Measurements from ENCODE around the gene IGSF10.
"Not testable (repeated sequence)": the region's sequence is repeated elsewhere in the genome, so short reads cannot be mapped to it uniquely, and the experiment has no call there.

Gene IGSF10, protein sequence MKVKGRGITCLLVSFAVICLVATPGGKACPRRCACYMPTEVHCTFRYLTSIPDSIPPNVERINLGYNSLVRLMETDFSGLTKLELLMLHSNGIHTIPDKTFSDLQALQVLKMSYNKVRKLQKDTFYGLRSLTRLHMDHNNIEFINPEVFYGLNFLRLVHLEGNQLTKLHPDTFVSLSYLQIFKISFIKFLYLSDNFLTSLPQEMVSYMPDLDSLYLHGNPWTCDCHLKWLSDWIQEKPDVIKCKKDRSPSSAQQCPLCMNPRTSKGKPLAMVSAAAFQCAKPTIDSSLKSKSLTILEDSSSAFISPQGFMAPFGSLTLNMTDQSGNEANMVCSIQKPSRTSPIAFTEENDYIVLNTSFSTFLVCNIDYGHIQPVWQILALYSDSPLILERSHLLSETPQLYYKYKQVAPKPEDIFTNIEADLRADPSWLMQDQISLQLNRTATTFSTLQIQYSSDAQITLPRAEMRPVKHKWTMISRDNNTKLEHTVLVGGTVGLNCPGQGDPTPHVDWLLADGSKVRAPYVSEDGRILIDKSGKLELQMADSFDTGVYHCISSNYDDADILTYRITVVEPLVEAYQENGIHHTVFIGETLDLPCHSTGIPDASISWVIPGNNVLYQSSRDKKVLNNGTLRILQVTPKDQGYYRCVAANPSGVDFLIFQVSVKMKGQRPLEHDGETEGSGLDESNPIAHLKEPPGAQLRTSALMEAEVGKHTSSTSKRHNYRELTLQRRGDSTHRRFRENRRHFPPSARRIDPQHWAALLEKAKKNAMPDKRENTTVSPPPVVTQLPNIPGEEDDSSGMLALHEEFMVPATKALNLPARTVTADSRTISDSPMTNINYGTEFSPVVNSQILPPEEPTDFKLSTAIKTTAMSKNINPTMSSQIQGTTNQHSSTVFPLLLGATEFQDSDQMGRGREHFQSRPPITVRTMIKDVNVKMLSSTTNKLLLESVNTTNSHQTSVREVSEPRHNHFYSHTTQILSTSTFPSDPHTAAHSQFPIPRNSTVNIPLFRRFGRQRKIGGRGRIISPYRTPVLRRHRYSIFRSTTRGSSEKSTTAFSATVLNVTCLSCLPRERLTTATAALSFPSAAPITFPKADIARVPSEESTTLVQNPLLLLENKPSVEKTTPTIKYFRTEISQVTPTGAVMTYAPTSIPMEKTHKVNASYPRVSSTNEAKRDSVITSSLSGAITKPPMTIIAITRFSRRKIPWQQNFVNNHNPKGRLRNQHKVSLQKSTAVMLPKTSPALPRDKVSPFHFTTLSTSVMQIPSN (N-terminal part only)

DNA sequence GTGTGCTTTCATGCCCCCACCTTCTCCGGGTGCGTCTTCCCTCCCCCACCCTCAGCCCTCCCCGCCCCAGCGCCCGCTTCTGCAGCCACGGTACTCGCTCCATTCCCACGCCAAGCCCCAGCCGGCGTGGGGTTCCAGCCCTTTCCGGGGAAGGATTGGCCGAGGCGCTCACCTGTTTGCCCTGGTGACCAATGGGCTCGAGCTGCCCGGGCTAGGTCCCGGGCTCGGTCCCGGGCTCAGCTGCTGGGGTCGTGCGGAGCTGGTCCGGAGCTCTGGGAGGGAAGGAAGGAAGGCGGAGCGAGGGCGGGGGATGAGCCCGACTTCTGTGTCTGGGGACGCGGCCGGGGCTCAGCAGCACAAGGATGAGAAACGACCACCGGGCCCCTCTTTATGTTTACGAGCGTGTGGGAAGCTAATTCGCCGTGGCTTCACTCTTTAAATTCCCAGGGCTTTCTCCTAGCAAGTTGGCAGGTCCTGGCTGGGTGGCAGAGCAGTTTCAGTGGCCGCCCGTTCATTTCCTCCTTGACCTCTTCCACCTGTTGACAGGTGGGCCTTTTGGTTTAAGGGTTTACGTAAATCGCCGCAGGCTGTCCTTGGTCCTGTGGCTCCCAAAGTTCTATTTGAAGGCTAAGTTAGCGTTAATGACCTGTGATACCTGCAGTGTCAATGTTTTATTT lies at the start of gene IGSF10:
TSS of gene IGSF10 (minus strand) at position 288 of the 677 bp plus-strand sequence. CDS start 2,352 bp downstream, outside the sequence.
- DNase-seq (ENCODE audit: low read depth) = no peak

DNA sequence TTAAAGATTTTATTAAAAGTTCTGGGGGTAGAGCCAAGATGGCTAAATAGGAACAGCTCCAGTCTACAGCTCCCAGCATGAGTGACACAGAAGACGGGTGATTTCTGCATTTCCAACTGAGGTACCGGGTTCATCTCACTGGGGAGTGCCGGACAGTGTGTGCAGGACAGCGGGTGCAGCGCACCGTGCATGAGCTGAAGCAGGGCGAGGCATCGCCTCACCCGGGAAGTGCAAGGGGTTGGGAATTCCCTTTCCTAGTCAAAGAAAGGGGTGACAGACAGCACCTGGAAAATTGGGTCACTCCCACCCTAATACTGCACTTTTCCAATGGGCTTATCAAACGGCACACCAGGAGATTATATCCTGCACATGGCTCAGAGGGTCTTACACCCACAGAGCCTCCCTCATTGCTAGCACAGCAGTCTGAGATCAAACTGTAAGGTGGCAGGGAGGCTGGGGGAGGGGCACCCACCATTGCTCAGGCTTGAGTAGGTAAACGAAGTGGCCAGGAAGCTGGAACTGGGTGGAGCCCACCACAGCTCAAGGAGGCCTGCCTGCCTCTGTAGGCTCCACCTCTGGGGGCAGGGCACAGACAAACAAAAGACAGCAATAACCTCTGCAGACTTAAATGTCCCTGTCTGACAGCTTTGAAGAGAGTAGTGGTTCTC lies 48.7 kb upstream of the IGSF10 start:
- DNase-seq (ENCODE audit: low read depth) = not testable (repeated sequence)

DNA sequence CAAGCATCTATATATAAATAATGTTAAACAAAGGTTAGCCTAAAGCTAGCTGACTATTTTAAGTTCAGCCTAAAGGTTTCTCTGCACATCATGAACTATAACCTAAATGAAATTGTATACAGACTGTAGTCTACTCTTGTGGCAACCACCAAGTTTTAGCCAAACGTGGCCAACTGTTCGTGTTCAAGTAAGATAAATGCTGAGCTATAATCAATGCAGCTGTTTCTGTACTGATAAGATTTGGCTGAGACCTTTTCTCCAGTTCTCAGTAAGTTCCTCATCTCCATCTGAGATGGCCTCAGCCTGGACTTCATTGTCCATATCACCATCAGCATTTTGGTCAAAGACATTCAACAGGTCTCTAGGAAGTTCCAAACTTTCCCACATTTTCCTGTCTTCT lies 43.7 kb upstream of the IGSF10 start:
- no peak for DNase-seq (ENCODE audit: low read depth)

DNA sequence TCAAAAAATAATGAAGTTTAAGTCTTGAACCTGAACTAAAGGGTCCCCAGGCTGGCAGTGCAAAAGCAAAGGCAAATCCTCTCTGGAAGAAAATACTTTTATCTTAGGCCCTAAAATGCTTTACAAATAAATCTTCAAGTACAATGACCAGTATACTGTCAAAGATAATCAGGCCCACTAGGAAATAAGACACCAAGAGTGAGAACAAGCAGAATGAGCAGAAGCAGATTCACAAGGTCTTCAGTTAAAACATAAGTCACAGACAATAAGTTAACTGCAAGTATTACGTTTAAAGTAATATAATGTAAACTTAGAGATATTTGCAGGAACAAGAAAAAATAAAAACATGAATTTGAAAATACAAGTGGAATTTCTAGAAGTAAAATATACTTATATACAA lies 42.2 kb upstream of the IGSF10 start:
- DNase-seq (ENCODE audit: low read depth) = no peak

DNA sequence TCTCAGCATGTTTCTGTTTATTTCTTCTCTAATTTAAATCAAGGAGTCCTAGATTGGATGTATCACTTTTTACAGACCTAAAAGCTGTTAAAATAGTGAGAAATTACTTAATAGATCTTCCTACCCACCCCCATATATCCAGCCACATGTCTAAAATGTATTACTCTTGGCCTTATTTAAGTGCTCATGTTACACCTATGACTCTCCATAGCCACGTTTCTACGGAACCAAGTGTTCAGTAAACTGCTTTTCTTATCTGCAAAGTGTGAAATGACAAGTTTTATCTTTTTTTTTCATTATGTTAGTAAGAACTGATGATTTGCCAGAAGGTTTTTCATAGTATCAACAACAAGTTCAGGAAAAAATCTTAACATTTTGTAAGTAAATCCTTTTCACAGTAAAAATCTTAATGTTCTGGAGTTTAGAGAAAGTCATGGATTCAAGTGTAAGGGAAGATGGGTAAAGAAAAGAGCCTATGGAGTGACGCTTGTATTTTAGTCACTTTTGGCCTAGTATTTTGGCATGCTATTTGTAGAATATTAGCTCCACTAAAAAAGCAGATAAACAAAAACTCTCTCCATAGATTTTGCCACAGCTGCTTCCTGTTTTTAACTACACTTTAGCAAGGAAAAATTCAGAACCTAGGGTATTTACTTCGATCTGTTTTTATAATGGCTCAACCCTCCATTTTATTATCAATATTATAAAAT lies 41.2 kb upstream of the IGSF10 start:
- DNase-seq (ENCODE audit: low read depth) = no peak

DNA sequence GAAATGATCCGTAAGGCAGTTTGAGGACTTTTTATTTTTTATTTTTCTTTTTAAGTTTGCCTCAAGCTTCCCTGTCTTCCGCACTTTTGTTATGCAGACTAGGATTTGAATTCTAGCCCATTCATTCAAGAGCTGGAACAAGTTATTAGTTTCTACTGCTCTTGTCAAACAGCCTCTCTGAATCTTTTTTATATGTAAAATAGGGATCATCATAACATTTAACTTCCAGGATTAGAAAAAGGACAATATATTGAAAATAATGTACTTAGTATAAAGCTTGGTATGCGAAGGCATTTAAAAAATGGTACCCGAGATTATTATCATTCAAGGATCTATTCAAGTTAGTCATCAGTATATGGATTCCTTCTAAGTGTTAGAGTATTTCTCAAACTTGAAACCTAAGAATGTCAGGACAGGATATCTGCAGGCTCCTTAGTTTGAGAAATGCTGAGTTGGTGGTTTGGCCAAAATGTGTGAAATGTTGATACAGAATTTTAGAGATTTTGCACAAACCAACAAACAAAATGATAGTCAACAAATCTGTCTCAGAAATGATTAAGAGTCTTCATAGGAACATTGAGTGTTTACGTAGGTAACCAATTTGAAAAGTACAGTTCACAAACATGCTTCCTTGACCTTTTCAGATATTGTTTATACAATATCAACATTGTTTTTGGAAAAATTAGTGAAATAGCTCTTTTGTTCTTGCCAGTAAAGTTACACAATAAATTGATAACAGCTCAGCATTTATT lies 40.5 kb upstream of the IGSF10 start:
- no peak for DNase-seq (ENCODE audit: low read depth)

DNA sequence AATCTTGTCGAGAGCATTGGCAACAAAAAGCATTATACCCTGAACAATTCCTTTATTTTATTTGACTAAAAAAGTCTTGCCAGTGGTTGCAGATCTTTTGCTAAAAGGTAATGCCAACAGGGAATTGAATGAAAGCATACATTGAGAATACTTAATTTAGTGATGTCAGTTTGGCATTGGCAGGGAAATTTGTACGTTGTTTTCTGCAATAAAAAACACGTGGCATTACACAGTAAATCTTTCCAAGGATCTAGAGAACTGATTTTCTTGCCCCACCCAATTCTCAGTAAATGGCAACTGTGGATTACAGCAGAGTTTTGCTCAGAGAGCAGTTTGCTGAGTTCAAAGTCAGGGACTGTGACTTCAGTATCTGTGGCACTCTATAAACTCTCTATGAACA lies 38.3 kb upstream of the IGSF10 start:
- no peak for DNase-seq (ENCODE audit: low read depth)

DNA sequence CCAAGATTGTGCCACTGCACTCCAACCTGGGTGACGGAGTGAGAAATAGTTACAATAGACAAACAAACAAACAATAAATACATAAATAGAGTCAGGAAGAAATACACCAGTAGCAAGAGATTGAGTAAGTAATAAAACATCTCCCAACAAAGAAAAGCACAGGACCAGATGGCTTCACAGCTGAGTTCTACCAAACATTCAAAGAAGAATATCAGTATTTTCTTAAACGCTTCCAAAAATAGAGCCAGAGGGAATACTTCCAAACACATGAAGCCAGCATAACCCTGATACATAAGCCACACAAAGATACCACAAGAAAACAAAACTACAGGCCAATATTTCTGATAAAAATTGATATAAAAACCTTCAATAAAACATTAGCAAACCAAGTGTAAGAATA lies 30.7 kb upstream of the IGSF10 start:
- no peak for DNase-seq (ENCODE audit: low read depth)

DNA sequence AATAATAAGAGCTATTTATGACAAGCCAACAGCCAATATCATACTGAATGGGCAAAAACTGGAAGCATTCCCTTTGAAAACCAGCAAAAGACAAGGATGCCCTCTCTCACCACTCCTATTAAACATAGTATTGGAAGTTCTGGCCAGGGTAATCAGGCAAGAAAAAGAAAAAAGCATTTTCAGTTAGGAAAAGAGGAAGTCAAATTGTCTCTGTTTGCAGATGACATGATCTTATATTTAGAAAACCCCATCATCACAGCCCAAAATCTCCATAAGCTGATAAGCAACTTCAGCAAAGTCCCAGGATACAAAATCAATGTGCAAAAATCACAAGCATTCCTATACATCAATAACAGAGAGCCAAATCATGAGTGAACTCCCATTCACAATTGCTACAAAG lies 27.0 kb upstream of the IGSF10 start:
- DNase-seq (ENCODE audit: low read depth) = not testable (repeated sequence)

DNA sequence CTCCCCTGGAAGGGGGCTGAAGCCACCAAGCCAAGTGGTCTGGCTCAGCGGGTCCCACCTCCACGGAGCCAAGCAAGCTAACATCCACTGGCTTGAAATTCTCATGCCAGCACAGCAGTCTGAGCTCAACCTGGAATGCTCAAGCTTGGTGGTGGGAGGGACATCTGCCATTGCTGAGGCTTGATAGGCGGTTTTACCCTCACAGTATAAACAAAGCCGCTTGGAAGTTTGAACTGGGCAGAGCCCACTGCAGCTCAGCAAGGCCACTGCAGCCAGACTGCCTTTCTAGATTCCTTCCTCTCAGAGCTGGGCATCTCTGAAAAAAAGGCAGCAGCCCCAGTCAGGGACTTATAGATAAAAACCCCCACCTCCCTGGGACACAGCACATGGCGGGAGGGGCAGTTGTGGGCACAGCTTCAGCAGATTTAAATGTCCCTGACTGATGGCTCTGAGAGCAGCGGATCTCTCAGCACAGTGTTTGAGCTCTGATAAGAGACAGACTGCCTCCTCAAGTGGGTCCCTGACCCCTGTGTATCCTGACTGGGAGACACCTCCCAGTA lies 23.2 kb upstream of the IGSF10 start:
- DNase-seq (ENCODE audit: low read depth) = no peak

DNA sequence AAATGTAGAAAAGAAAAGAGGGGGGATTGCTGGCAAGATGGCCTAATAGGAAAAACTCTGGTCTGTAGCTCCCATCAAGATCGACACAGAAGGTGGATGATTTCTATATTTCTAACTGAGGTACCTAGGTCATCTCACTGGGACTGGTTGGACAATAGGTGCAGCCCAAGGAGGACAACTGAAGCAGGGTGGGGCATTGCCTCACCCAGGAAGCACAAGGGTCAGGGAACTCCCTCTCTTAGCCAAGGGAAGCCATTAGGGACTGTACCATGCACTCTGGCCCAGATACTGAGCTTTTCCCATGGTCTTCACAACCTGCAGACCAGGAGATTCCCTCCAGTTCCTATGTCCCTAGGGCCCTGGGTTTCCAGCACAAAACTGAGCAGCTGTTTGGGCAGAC lies 22.6 kb upstream of the IGSF10 start:
- no peak for DNase-seq (ENCODE audit: low read depth)

DNA sequence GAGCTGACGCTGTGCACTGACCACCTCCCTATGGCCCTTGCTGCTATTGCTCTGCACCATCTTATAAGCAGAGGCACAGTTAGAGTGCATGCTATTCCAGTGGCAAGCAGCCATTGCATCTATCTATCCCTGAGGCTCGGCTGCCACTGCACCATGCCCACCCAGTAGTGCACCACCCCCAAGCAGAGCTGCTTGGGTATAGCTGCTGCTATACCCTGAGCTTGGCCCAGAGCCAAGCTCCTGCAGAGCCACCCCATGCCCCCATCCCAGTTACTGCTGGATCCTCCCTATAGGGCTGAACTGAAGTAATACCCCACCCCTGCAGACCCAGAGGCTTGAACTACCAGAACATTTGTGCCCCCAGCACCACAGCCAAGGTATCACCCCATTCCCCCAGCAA lies 19.6 kb upstream of the IGSF10 start:
- no peak for DNase-seq (ENCODE audit: low read depth)

DNA sequence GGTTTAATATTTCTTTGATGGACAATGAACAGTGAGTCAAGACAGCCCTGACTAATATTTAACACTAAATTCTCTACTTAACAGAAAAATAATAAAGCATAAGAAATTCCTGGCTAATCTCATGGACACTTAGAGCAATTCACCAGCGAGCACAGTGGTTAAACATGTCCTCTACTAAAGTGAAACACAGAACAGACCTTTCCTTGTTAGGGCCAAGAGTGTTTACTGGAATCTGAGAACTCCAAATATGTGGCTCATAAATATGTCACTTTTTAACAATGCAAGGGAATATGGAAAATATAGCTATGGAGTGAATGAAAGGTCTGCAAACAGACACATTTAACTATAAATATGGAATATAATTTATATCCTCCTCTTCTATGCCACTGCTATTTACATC lies 18.6 kb upstream of the IGSF10 start:
- no peak for DNase-seq (ENCODE audit: low read depth)

DNA sequence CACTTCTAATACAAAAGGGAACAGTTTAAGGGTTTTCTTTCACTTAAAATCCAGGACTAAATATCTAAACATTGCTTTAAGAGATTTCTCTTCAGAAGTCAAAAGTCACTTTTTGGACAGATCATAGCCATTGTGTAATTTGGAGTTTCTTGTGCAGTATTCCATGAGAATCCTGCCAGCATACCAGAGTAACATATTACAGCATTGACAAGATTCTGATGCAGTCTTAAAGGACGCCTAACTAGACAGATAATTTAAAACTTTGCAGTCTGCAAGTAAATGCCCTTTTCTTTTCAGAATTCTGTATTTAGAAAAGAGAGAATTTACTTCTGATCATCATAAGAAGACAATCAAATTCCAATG lies 17.5 kb upstream of the IGSF10 start:
- DNase-seq (ENCODE audit: low read depth) = no peak

DNA sequence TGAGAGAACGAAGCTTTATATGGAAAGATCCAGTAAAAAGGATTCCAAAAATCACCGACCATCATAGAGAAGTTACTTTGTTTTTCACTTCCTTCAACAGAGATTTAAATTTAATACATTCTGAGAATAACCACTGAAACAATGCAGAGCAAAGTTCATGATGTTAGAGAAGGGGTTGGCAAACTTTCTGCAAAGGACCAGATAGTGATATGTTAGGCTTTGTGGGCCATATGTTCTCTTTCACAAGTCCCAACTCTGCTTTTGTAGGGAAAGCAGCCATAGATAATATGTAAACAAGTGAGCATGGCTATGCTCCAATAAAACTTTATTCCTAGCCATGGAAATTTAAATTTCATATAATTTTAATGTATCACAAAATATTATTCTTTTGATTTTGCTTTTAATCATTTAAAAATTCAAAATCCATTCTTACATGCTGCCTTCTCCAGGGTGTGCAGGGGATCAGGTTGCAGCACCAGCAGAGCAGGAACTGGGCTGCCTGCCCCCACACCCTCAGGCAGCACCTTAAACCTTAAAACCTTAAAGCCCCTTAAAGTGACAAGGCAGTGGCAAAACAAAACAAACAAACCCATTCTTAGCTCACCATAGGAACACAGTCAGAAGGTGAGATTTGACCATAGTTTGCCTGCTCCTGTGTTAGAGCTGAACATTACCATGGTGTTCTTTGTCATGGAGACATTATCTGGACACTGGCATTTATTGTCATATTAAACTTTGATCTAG lies 16.9 kb upstream of the IGSF10 start:
- no peak for DNase-seq (ENCODE audit: low read depth)

DNA sequence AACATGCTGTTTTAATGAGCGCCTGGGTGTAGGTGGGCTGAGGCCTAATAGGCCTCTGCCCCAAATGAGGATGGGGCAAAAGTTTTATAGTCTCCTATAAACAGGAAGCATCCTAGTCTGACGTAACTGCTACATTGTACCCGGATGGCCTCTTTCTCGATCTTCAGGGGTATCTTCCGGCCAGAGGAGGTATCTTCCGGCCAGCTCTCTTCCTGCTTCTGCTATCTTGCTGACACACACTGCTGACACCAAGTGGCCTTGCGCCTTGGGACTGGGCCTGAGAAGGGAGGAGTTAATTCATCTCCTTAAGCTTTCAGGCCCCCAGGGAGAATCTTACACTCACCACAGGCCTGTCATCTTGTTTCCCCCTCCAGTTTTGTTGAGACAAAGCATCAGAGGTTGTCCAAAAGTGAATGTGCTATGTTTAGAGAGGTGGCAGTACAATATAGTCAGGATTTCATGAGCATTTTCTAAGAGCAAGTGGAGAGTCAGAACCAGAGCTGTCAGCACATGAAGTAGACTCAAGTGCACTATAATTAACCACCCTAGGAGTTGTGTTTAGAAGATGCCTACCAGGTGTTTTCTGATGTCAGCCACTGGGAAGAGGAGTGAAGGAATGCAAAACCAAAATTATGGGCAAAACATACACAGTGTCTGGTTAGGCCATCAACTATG lies 15.6 kb upstream of the IGSF10 start:
- no peak for DNase-seq (ENCODE audit: low read depth)

DNA sequence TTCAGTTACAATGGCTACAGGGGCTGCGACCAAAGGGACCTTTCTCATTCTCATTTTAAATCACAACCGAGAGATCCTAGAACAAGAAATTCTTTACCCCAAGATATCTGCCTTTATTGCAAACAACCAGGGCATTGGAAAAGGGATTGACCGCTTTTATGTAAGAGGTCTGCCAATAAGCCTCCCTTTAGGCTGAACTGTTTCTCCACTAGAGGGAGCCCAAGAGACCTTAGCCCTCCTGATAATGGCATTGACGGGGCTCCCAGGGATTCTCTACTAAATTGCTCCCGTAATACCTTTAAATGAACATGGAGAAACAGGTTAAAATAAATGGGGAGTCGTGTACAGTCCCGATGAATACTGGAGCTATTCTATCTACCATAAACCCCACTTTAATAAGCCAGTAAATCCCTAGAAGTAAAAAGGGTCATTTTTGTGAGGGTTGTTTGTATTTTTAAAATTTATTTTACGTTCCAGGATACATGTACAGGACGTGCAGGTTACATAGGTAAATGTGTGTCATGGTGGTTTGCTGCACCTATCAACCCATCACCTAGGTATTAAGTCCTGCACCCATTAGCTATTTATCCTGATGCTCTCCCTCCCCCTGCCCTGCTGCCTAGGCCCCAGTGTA lies 7.5 kb upstream of the IGSF10 start:
- DNase-seq (ENCODE audit: low read depth) = no peak

DNA sequence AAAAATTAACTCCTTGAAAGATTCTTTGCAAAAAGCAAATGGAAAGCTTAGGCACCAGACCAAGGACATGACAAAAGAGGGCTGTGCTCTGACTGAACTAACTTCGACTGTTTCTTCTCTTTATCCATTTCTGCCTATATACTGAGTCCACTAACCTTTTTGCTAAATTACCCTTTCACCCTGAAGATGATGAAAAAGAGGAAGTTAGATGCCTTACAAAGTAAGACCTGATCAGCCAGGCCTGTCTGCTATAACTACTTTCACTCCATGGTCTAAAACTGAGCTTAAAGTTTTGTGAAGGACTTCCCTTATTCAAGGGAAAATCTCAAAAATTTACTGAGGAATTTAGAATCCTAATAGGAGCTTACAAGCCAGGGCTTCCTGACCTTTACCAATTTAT lies 6.2 kb upstream of the IGSF10 start:
- no peak for DNase-seq (ENCODE audit: low read depth)
